GM23338 (cell line): Measurements from ENCODE around the gene IFITM10. TPM values are rescaled to one million over a fixed set of nuclear protein-coding genes. Genes with fewer than 3 reads are reported as not detected.

ENCODE experiments used
- ATAC-seq: fragments of 200-7000 bp; cut with Tn5 transposase; 3 replicates; pipeline ENCODE4 v1.9.1; 2020
- DNase-seq: peaks from one replicate; pipeline ENCODE4 v3.0.0-alpha.2; 2015; ENCODE audit warnings: low spot score
- H2AFZ ChIP-seq: fragments of 200-600 bp; sonication (generic); 2 replicates; pipeline ENCODE4 v1.8.0; 2016; ENCODE audit warnings: antibody characterized with exemption, mild to moderate bottlenecking, moderate library complexity
- H3F3A ChIP-seq: fragments of 200-600 bp; sonication (generic); replicated peaks from 2 replicates; pipeline ENCODE4 v1.8.0; 2017; ENCODE audit warnings: antibody characterized with exemption, mixed run types, low read depth
- H3K27ac ChIP-seq: fragments of 200-600 bp; sonication (generic); 2 replicates; pipeline ENCODE4 v1.6.1; 2016; ENCODE audit warnings: low read depth
- H3K27me3 ChIP-seq: fragments of 200-600 bp; sonication (generic); 2 replicates; pipeline ENCODE4 v1.8.0; 2016; ENCODE audit warnings: mild to moderate bottlenecking, mixed run types, moderate library complexity; ENCODE audit not compliant: insufficient read depth
- H3K36me3 ChIP-seq: fragments of 200-600 bp; sonication (generic); 2 replicates; pipeline ENCODE4 v1.8.0; 2016; ENCODE audit warnings: mild to moderate bottlenecking; ENCODE audit not compliant: insufficient read depth
- H3K4me1 ChIP-seq: fragments of 200-600 bp; sonication (generic); 2 replicates; pipeline ENCODE4 v1.8.0; 2016; ENCODE audit warnings: mild to moderate bottlenecking, moderate library complexity; ENCODE audit not compliant: insufficient read depth
- H3K4me2 ChIP-seq: fragments of 200-600 bp; sonication (generic); 2 replicates; pipeline ENCODE4 v1.7.1; 2017; ENCODE audit warnings: mixed run types
- H3K4me3 ChIP-seq: fragments of 200-600 bp; sonication (generic); 2 replicates; pipeline ENCODE4 v1.6.1; 2016; ENCODE audit warnings: mixed run types
- H3K79me2 ChIP-seq: fragments of 200-600 bp; sonication (generic); replicated peaks from 2 replicates; pipeline ENCODE4 v1.8.0; 2017; ENCODE audit warnings: mild to moderate bottlenecking; ENCODE audit not compliant: insufficient read depth
- H3K9me2 ChIP-seq: fragments of 200-600 bp; sonication (generic); 2 replicates; pipeline ENCODE4 v1.8.0; 2017; ENCODE audit not compliant: insufficient read depth
- H4K20me1 ChIP-seq: fragments of 200-600 bp; sonication (generic); replicated peaks from 2 replicates; pipeline ENCODE4 v1.8.0; 2017; ENCODE audit warnings: mild to moderate bottlenecking; ENCODE audit not compliant: insufficient read depth
- H3K27ac Mint-ChIP-seq: 2 replicates; pipeline ENCODE4 v1.8.0; 2020; ENCODE audit warnings: inconsistent platforms, mild to moderate bottlenecking, moderate library complexity, mixed read lengths
- H3K27me3 Mint-ChIP-seq: 3 replicates; pipeline ENCODE4 v1.8.0; 2022; ENCODE audit warnings: low read depth, mild to moderate bottlenecking, moderate library complexity, mixed read lengths, inconsistent platforms; ENCODE audit not compliant: insufficient read depth, poor library complexity
- H3K36me3 Mint-ChIP-seq: 3 replicates; pipeline ENCODE4 v1.8.0; 2021; ENCODE audit warnings: low read depth, mild to moderate bottlenecking, inconsistent platforms, moderate library complexity, mixed read lengths
- H3K4me1 Mint-ChIP-seq: 3 replicates; pipeline ENCODE4 v1.8.0; 2020; ENCODE audit warnings: mild to moderate bottlenecking, inconsistent platforms, mixed read lengths
- H3K4me3 Mint-ChIP-seq: 3 replicates; pipeline ENCODE4 v1.8.0; 2021; ENCODE audit warnings: moderate library complexity, mild to moderate bottlenecking, inconsistent platforms, mixed read lengths
- H3K9me3 Mint-ChIP-seq: 3 replicates; pipeline ENCODE4 v1.8.0; 2020; ENCODE audit warnings: moderate library complexity, mild to moderate bottlenecking, inconsistent platforms, mixed read lengths
- EZH2phosphoT487 ChIP-seq: fragments of 200-600 bp; sonication (generic); IDR thresholded peaks from one replicate; pipeline ENCODE4 v1.8.1; 2018; ENCODE audit warnings: antibody characterized with exemption; ENCODE audit not compliant: unreplicated experiment
- JUNB ChIP-seq: IDR thresholded peaks from one replicate; pipeline ENCODE4 v1.6.1; 2016; ENCODE audit warnings: antibody characterized with exemption; ENCODE audit not compliant: unreplicated experiment
- NANOG ChIP-seq: IDR thresholded peaks from 2 replicates; pipeline ENCODE4 v1.6.1; 2016; ENCODE audit warnings: antibody characterized with exemption, borderline replicate concordance
- STAT1 ChIP-seq: IDR thresholded peaks from one replicate; pipeline ENCODE4 v1.6.1; 2016; ENCODE audit warnings: antibody characterized with exemption; ENCODE audit not compliant: unreplicated experiment
- polyA plus RNA-seq: library from polyadenylated mRNA; unstranded; fragments of >200 nt; fragmentation: Nextera tagmentation; extraction: Ambion mirVana; gene quantifications from 2 replicates; pipeline ENCODE4 v1.2.1, GENCODE V29; 2016
- total RNA-seq: library from RNA; depleted of rRNA; stranded (reverse); fragments of >200 nt; shearing (Covaris generic); gene quantifications from 2 replicates; pipeline ENCODE4 v1.2.3, GENCODE V29; 2014
- TF ChIP-seq, protein P1 (sequence below): fragments of 250-450 bp; sonication (Bioruptor Pico); IDR thresholded peaks from 2 replicates; pipeline ENCODE4 v1.5.0; 2020; ENCODE audit warnings: mild to moderate bottlenecking, moderate library complexity
- TF ChIP-seq, protein P2 (sequence below), 2 experiments: fragments of 200-600 bp in 1 of 2; sonication (generic) in 1 of 2; conservative IDR thresholded peaks; 2 replicates each; pipeline versions ENCODE4 v1.5.1 to v1.6.1; 2016 to 2017; ENCODE audit warnings: antibody characterized with exemption in 2 of 2, low read depth in 2 of 2, mild to moderate bottlenecking in 2 of 2, moderate library complexity in 1 of 2
- TF ChIP-seq, protein P3 (sequence below): IDR thresholded peaks from 2 replicates; pipeline ENCODE4 v1.6.1; 2016; ENCODE audit warnings: antibody characterized with exemption

IFITM10 gene
- total and polyA plus RNA-seq, 2 experiments from 2014 or later, result 0.06 TPM; not detected in 1

GRCh38 chr11:1736447-1736992, 13.9 kb downstream of the IFITM10 start (continued):
- TF ChIP-seq, protein P1, sequence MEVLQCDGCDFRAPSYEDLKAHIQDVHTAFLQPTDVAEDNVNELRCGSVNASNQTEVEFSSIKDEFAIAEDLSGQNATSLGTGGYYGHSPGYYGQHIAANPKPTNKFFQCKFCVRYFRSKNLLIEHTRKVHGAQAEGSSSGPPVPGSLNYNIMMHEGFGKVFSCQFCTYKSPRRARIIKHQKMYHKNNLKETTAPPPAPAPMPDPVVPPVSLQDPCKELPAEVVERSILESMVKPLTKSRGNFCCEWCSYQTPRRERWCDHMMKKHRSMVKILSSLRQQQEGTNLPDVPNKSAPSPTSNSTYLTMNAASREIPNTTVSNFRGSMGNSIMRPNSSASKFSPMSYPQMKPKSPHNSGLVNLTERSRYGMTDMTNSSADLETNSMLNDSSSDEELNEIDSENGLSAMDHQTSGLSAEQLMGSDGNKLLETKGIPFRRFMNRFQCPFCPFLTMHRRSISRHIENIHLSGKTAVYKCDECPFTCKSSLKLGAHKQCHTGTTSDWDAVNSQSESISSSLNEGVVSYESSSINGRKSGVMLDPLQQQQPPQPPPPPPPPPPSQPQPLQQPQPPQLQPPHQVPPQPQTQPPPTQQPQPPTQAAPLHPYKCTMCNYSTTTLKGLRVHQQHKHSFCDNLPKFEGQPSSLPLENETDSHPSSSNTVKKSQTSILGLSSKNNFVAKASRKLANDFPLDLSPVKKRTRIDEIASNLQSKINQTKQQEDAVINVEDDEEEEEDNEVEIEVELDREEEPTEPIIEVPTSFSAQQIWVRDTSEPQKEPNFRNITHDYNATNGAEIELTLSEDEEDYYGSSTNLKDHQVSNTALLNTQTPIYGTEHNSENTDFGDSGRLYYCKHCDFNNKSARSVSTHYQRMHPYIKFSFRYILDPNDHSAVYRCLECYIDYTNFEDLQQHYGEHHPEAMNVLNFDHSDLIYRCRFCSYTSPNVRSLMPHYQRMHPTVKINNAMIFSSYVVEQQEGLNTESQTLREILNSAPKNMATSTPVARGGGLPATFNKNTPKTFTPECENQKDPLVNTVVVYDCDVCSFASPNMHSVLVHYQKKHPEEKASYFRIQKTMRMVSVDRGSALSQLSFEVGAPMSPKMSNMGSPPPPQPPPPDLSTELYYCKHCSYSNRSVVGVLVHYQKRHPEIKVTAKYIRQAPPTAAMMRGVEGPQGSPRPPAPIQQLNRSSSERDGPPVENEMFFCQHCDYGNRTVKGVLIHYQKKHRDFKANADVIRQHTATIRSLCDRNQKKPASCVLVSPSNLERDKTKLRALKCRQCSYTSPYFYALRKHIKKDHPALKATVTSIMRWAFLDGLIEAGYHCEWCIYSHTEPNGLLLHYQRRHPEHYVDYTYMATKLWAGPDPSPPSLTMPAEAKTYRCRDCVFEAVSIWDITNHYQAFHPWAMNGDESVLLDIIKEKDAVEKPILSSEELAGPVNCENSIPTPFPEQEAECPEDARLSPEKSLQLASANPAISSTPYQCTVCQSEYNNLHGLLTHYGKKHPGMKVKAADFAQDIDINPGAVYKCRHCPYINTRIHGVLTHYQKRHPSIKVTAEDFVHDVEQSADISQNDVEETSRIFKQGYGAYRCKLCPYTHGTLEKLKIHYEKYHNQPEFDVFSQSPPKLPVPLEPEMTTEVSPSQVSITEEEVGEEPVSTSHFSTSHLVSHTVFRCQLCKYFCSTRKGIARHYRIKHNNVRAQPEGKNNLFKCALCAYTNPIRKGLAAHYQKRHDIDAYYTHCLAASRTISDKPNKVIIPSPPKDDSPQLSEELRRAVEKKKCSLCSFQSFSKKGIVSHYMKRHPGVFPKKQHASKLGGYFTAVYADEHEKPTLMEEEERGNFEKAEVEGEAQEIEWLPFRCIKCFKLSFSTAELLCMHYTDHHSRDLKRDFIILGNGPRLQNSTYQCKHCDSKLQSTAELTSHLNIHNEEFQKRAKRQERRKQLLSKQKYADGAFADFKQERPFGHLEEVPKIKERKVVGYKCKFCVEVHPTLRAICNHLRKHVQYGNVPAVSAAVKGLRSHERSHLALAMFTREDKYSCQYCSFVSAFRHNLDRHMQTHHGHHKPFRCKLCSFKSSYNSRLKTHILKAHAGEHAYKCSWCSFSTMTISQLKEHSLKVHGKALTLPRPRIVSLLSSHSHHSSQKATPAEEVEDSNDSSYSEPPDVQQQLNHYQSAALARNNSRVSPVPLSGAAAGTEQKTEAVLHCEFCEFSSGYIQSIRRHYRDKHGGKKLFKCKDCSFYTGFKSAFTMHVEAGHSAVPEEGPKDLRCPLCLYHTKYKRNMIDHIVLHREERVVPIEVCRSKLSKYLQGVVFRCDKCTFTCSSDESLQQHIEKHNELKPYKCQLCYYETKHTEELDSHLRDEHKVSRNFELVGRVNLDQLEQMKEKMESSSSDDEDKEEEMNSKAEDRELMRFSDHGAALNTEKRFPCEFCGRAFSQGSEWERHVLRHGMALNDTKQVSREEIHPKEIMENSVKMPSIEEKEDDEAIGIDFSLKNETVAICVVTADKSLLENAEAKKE (CRISPR knock-in tag), result no peak
- TF ChIP-seq, protein P2, sequence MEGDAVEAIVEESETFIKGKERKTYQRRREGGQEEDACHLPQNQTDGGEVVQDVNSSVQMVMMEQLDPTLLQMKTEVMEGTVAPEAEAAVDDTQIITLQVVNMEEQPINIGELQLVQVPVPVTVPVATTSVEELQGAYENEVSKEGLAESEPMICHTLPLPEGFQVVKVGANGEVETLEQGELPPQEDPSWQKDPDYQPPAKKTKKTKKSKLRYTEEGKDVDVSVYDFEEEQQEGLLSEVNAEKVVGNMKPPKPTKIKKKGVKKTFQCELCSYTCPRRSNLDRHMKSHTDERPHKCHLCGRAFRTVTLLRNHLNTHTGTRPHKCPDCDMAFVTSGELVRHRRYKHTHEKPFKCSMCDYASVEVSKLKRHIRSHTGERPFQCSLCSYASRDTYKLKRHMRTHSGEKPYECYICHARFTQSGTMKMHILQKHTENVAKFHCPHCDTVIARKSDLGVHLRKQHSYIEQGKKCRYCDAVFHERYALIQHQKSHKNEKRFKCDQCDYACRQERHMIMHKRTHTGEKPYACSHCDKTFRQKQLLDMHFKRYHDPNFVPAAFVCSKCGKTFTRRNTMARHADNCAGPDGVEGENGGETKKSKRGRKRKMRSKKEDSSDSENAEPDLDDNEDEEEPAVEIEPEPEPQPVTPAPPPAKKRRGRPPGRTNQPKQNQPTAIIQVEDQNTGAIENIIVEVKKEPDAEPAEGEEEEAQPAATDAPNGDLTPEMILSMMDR (conservative IDR thresholded peaks at IDR 0.05; ENCODE audit: low read depth in 2 of 2), result no peak

- Histone ChIP-seq H2AFZ (no peak overlapping the region), H3K9me2 (no peaks in the 10 kb centered on the region; the same call in 1 of the 2 replicates), H3K4me1 (no peaks in the 10 kb centered on the region), H3K4me3 (no peak overlapping the region), H3K79me2 (no peaks in the 10 kb centered on the region), H3F3A (peaks cover 8% of the 10 kb centered on the region; the same call in 1 of the 2 replicates), H3K27ac (no peak overlapping the region), H4K20me1 (no peaks in the 10 kb centered on the region), H3K36me3 (no peaks in the 10 kb centered on the region), H3K4me2 (no peak overlapping the region), H3K27me3 (no peaks in the 10 kb centered on the region; the same call in 1 of the 2 replicates)
- H3K27ac Mint-ChIP-seq, result no peak overlapping the region
- peaks cover 10% of the 10 kb centered on the region for H3K9me3 Mint-ChIP-seq
- no peak for TF ChIP-seq STAT1
- TF ChIP-seq, protein P3, sequence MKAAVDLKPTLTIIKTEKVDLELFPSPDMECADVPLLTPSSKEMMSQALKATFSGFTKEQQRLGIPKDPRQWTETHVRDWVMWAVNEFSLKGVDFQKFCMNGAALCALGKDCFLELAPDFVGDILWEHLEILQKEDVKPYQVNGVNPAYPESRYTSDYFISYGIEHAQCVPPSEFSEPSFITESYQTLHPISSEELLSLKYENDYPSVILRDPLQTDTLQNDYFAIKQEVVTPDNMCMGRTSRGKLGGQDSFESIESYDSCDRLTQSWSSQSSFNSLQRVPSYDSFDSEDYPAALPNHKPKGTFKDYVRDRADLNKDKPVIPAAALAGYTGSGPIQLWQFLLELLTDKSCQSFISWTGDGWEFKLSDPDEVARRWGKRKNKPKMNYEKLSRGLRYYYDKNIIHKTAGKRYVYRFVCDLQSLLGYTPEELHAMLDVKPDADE, result no peak
- no peak for TF ChIP-seq EZH2phosphoT487
- TF ChIP-seq, protein P2 (conservative IDR thresholded peaks at IDR 0.05; ENCODE audit: low read depth in 2 of 2), result no peak
- TF ChIP-seq NANOG, result no peak
- TF ChIP-seq JUNB, result no peak
- H3K27me3 Mint-ChIP-seq, result peaks cover 20% of the 10 kb centered on the region
- DNase-seq (no peak), ATAC-seq (no peak)
- no peak overlapping the region for H3K4me3 Mint-ChIP-seq
- no peaks in the 10 kb centered on the region for H3K36me3 Mint-ChIP-seq
- H3K4me1 Mint-ChIP-seq, result no peaks in the 10 kb centered on the region; the same call in 2 of the 3 replicates
Measured at GRCh38 chr11:1735271-1735670, 15.1 kb downstream of the IFITM10 start.
